AG04449 (cell line): Measurements from ENCODE around the gene NIT1.

ENCODE experiments used
- CTCF ChIA-PET: fragments of 350-600 bp; formaldehyde crosslinking; extraction: SDS; loops from one replicate; lab custom pipeline; 2021; ENCODE audit warnings: antibody characterized with exemption; lab: Yijun Ruan, JAX
- POLR2A ChIA-PET: fragments of 400-600, 350-600 bp; formaldehyde crosslinking; extraction: SDS; loops from one replicate; lab custom pipeline; 2020; ENCODE audit warnings: antibody characterized with exemption, inconsistent platforms; lab: Yijun Ruan, JAX
- DNase-seq: peaks from one replicate; pipeline ENCODE4 v3.0.0-alpha.2; 2010; ENCODE audit warnings: low read depth, low spot score
- H3K4me3 ChIP-seq: 2 replicates; pipeline ENCODE4 v1.5.1; 2011; ENCODE audit warnings: low read depth, mild to moderate bottlenecking, control low read depth, low read length
- TF ChIP-seq, protein P1 (sequence below): IDR thresholded peaks from one replicate; pipeline ENCODE4 v1.5.1; 2011; ENCODE audit warnings: mild to moderate bottlenecking, moderate library complexity, low read length, control low read depth, inconsistent platforms; ENCODE audit not compliant: insufficient read depth; ENCODE audit errors: missing control alignments

The NIT1 gene

DNA sequence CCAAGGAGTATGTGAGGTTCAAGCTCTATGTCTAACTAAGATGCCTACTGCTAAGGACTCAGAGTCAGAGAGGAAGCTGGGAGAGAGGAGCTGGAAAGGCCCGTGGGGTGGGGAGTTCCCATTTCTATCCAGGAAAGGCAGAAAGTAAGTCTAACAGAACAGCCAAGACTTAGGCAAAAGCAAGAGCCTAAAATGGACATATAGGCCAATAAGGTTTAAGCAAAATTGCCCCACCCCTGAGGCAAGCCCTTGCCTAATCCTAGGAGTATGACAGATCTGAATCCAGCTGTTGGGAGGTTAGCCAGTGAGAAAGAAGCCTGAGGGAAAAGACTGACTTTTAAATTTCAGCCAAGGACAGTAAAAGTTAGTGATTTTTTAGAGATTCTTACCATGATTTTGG lies 21.4 kb upstream of the NIT1 start:
- H3K4me3 ChIP-seq: no peak overlapping the region
- TF ChIP-seq, protein P1, sequence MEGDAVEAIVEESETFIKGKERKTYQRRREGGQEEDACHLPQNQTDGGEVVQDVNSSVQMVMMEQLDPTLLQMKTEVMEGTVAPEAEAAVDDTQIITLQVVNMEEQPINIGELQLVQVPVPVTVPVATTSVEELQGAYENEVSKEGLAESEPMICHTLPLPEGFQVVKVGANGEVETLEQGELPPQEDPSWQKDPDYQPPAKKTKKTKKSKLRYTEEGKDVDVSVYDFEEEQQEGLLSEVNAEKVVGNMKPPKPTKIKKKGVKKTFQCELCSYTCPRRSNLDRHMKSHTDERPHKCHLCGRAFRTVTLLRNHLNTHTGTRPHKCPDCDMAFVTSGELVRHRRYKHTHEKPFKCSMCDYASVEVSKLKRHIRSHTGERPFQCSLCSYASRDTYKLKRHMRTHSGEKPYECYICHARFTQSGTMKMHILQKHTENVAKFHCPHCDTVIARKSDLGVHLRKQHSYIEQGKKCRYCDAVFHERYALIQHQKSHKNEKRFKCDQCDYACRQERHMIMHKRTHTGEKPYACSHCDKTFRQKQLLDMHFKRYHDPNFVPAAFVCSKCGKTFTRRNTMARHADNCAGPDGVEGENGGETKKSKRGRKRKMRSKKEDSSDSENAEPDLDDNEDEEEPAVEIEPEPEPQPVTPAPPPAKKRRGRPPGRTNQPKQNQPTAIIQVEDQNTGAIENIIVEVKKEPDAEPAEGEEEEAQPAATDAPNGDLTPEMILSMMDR: no peak
- POLR2A ChIA-PET: interaction anchor here (2.8 kb wide), 1 partner anchor 51 kb away, joined by 11 read pairs; the partner anchor contains the start of gene USF1
- DNase-seq: no peak
- CTCF ChIA-PET: interaction anchor here (0.7 to 7.9 kb wide), 16 partner anchors 8 to 103 kb away, joined by 4 to 146 read pairs (median 6); partner anchors contain the start of genes ARHGAP30, NECTIN4, NIT1 and PFDN2

DNA sequence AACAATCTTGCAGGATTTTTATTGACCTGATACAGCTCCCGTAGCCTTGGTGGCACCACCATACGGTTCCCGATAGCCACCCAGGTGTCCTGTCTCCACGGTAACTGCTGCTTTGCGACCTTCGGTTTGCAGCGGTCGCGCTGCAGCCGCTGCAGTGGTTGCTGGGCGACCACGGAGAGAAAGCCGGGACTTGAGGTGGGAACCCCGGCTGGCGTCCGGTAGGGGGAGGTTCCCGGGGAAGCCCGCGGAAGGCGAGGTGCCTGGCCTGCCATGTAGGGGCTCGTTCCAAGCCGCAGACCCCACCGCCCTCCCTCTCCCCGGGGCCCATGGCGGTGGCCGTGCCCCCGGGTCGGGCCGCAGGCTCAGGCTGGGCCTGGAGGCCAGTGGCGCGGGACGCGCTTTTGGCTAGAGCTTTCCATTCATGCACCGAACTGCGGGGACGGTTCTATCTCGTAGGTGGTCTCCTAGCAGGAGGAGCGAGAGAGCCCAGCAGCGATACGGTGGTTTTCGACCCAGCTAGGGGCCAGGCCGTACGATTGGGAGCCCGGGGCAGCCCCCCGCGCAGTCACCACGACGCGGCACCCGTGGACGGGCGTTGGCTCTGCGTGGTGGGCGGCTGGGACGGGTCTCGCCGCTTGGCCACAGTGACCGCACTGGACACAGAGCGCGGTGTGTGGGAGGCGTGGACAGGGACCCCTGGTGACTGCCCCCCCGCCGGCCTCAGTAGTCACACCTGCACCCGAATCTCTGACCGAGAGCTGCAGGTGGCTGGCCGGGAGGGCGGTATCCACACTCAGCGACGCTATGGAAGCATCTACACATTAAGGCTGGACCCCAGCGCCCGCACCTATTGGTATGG lies 19.5 kb upstream of the NIT1 start, which contains the start of gene KLHDC9:
Gene KLHDC9 (plus strand): TSS at position 152 of the 859 bp plus-strand sequence. CDS start 175 bp downstream, at position 327.
- DNase-seq: no peak
- POLR2A ChIA-PET: interaction anchor here (2.8 kb wide), 1 partner anchor 53 kb away, joined by 11 read pairs; the partner anchor contains the start of gene USF1
- H3K4me3 ChIP-seq: peak within 1 kb of the TSS; percentile 61
- CTCF ChIA-PET: interaction anchor here (0.8 to 7.9 kb wide), 25 partner anchors 8 to 104 kb away, joined by 3 to 146 read pairs (median 5); partner anchors contain the start of genes ARHGAP30, DEDD, F11R and NECTIN4
- TF ChIP-seq, protein P1: peak; percentile 38

DNA sequence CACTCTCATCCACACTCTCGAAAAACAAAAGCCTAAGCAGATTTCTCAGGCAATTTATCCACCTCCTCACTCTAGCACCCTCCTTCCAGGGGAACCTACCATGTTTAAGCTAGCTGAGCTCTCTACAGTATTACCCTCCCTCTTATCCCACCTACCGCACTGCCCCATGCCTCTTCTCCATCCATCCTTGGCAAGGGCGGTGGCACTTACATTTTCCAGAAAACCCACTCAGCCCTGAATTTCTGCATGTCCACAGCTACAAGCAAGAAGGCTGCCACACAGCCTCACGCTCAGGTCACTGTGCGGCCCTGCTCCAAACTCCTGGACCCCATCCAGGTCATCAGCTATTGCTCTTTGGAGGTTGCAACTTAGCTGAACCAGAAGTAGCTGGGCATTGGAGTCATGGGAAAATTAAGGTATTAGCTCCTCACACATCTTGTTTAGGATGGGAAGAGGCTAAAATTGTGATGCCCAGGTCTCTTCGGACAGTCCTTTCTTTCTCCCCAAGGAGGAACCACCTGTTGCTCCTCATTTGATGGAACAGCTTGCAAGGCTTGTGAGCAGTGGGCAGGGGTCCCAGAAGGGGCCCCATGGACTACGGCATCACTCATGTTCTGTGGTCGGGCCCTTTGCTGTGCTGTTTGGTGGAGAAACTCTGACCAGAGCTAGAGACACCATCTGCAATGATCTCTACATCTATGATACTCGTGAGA lies 18.7 kb upstream of the NIT1 start:
- TF ChIP-seq, protein P1: no peak
- DNase-seq: no peak
- POLR2A ChIA-PET: interaction anchor here (2.8 kb wide), 1 partner anchor 54 kb away, joined by 11 read pairs; the partner anchor contains the start of gene USF1
- no peak overlapping the region; the same call in 1 of the 2 replicates for H3K4me3 ChIP-seq
- CTCF ChIA-PET: interaction anchor here (0.8 to 7.9 kb wide), 11 partner anchors 9 to 105 kb away, joined by 3 to 146 read pairs (median 5); partner anchors contain the start of genes ARHGAP30, NECTIN4, NIT1 and PFDN2

DNA sequence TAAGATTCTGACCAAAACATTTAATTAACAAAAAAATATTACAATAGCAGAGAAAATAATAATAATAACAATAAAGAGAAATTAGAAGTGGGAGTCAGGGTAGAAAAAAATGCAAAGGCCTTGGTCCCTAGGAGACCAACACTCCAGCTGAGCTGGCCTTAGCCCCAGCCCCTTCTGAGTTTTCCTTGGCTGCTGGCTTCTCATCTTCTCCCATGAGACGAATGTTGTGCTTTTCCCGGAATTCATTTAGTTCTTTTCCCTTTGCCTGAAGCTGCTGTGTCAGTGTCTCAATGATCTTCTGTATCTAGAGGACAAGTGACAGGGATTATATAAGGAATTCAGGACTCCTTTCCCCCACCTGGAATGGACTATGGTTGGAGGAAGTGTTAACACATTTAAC lies 17.3 kb upstream of the NIT1 start:
- no peak overlapping the region for H3K4me3 ChIP-seq
- POLR2A ChIA-PET: interaction anchor here (1.1 kb wide), 1 partner anchor 12 kb away, joined by 3 read pairs; no protein-coding TSS in a partner anchor
- TF ChIP-seq, protein P1: no peak
- CTCF ChIA-PET: interaction anchor here (1.9 to 7.9 kb wide), 5 partner anchors 14 to 107 kb away, joined by 6 to 146 read pairs (median 100); partner anchors contain the start of genes ARHGAP30, NECTIN4, TSTD1 and USF1
- DNase-seq: no peak

DNA sequence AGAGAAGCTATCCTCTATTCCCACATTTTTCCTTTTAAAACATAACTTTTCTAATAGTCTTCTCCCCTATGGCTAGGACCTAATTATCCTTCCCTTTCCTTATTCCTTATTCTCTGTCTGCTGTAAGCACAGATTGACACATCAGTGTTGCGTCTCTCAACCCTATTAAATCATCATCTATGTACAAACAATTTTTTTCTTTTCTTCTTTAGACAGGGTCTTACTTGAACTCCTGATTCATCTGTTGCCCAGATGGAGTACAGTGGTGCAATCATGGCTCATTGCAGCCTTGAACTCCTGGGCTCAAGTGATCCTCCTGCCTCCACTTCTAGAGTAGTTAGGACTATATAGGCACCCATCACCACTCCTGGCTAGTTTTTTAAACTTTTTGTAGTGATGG lies 11.5 kb upstream of the NIT1 start:
- ChIA-PET POLR2A (no interaction called here), CTCF (interaction anchor here (0.6 to 2.5 kb wide), 6 partner anchors 9 to 113 kb away, joined by 3 to 10 read pairs (median 4); partner anchors contain the start of genes NIT1 and PFDN2)
- TF ChIP-seq, protein P1: no peak
- no peak overlapping the region for H3K4me3 ChIP-seq
- no peak for DNase-seq
